ENCODE measurements around the gene NDUFA13. TPM values are rescaled to one million over a fixed set of nuclear protein-coding genes. Genes with fewer than 3 reads are reported as not detected.

NDUFA13 gene
- total RNA-seq, 1 experiment from 2014 or later: 489 TPM

- no peak overlapping the region for H4K91ac ChIP-seq (ENCODE audit: insufficient read length, low read depth, low read length)
- WGBS (ENCODE audit: extremely low coverage, insufficient read length, low lambda C conversion rate): 100% methylated on average over 1 of the region's 10 CpGs
- no peaks in the 10 kb centered on the region for H3K27me3 ChIP-seq (ENCODE audit: insufficient read depth, low read length)
- Mint-ChIP-seq H3K27me3 (ENCODE audit: low read depth) (no peaks in the 10 kb centered on the region), H3K27ac (no peak overlapping the region), H3K36me3 (ENCODE audit: insufficient read depth in 1 of 3, low read depth in 3 of 3) (peaks cover 10 to 33% (median 24%) of the 10 kb centered on the region in 3 experiments), H3K9me3 (peaks cover 3 to 4% of the 10 kb centered on the region in 2 experiments; a peak in 3 of 5 replicates), H3K4me3 (peak overlapping the region; percentile 91 to 94), H3K4me1 (peaks cover 6 to 8% of the 10 kb centered on the region in 2 experiments)
- H3K23me2 ChIP-seq (ENCODE audit: insufficient read length, low read depth, low read length, poor library complexity, severe bottlenecking): peaks cover 5% of the 10 kb centered on the region
- no peak overlapping the region for H3K14ac ChIP-seq (ENCODE audit: insufficient read depth, low read length)
- H3K4ac ChIP-seq (ENCODE audit: low read depth, low read length): no peak overlapping the region
- H2AFZ ChIP-seq (ENCODE audit: low read length): no peak overlapping the region
- H3K79me1 ChIP-seq (ENCODE audit: insufficient read depth, low read depth, low read length, poor library complexity, severe bottlenecking): peaks cover 7% of the 10 kb centered on the region
- no peak overlapping the region for H3K27ac ChIP-seq (ENCODE audit: insufficient read length, low read depth, low read length)
- no peaks in the 10 kb centered on the region for H4K20me1 ChIP-seq (ENCODE audit: control insufficient read depth, insufficient read depth, insufficient read length)
- H2BK5ac ChIP-seq (ENCODE audit: insufficient read length, low read length): no peak overlapping the region
- no peak for TF ChIP-seq CTCF (conservative IDR thresholded peaks at IDR 0.05)
- H3K4me1 ChIP-seq (ENCODE audit: insufficient read depth, low read length): no peaks in the 10 kb centered on the region
- no peak overlapping the region for H2BK12ac ChIP-seq (ENCODE audit: insufficient read length, low read depth, low read length)
- peak overlapping the region; percentile 26 for H3K4me2 ChIP-seq (ENCODE audit: insufficient read depth, insufficient read length, low read length)
- H2BK15ac ChIP-seq (ENCODE audit: low read depth, low read length): no peak overlapping the region
- no peak overlapping the region for H3T11ph ChIP-seq (ENCODE audit: low read length)
- H3K9ac ChIP-seq (ENCODE audit: extremely low read depth, insufficient read length, low read length): no peak overlapping the region
- H2AK5ac ChIP-seq (ENCODE audit: insufficient read length, low read length): no peak overlapping the region
- DNase-seq: no peak
- no peak overlapping the region for H2BK20ac ChIP-seq (ENCODE audit: low read depth, low read length, poor library complexity, severe bottlenecking)
- H3K23ac ChIP-seq (ENCODE audit: insufficient read length, low read depth, low read length): no peak overlapping the region
- no peak overlapping the region for H4K8ac ChIP-seq (replicated peaks; ENCODE audit: insufficient read length, low read depth, low read length)
- H3K79me2 ChIP-seq (ENCODE audit: insufficient read depth, low read length): peaks cover 11% of the 10 kb centered on the region; the same call in 1 of the 2 replicates
- H3K9me3 ChIP-seq (ENCODE audit: control insufficient read depth, low read depth, low read length): peaks cover 5% of the 10 kb centered on the region
- no peak overlapping the region for H3K56ac ChIP-seq (ENCODE audit: insufficient read length, low read depth, low read length)
- no peak overlapping the region for H4K5ac ChIP-seq (ENCODE audit: insufficient read length, low read depth, low read length)
- H3K18ac ChIP-seq (ENCODE audit: insufficient read length, low read depth, low read length): no peak overlapping the region
- H2BK120ac ChIP-seq (ENCODE audit: low read depth, low read length, poor library complexity, severe bottlenecking): no peak overlapping the region
Observed at GRCh38 chr19:19517235-19517619, 1.2 kb downstream of the NDUFA13 start.

All from H9 (cell line).